Endothelial cell of hepatic sinusoid (primary cell): ENCODE data around the gene PRKAG2.
"Not testable (repeated sequence)": the region's sequence is repeated elsewhere in the genome, so short reads cannot be mapped to it uniquely, and the experiment has no call there.

Experiments
- in situ Hi-C: cut with HindIII; loops from 2 replicates; pipeline ENCODE4 v1.10.0; 2017; ENCODE audit warnings: low sequenced_read_pairs

Gene PRKAG2

DNA sequence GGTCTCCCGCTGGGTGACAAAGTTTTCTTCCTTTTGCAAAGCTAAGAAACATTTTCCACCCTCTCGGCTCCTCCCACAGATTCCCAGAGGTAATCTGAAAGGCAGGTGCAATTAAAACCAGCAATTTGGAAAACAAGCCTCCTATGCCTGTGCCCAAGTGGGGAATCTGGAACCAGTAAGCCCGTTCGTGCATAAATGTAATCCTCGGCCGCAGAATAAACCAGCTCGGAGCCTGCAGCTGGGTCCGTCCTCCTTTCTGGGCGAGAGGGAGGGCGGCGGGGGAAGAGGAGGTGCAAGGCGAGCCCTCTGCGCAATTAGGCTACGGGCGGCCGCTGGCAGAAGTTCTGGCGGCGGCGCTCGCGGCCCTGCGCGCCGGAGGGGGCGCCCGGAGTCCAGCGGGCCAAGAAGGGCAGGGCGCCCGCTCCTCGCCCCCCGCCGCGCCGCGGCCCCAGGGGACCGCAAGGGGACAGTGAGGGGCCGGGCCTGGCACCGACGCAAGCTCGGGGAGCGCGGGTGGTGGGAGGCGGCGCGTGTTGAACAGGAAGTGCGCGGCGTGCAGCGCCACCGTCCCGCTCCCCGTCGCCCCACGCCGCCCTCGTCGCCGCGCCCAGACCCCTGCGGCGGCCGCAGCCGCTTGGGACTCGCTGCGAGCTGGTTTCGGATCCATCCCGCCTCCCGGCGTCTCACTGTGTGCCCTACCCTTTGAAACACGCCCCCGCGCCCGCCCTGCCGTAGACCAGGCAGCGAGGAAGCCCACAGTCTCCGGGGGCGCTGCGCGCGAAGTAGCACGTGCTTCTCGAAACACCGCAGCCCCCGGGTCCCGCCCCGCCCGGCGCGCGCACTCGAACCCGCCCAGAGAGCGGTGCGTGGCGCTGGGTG is at the start of gene PRKAG2:
PRKAG2 (minus strand) TSS at position 217 of the 879 bp plus-strand sequence. CDS start 495 bp downstream, outside the sequence.
- in situ Hi-C loops: no loop called here

- in situ Hi-C loops: no loop called here
Observed at GRCh38 chr7:151926336-151926712, 49.4 kb upstream of the PRKAG2 start.

DNA sequence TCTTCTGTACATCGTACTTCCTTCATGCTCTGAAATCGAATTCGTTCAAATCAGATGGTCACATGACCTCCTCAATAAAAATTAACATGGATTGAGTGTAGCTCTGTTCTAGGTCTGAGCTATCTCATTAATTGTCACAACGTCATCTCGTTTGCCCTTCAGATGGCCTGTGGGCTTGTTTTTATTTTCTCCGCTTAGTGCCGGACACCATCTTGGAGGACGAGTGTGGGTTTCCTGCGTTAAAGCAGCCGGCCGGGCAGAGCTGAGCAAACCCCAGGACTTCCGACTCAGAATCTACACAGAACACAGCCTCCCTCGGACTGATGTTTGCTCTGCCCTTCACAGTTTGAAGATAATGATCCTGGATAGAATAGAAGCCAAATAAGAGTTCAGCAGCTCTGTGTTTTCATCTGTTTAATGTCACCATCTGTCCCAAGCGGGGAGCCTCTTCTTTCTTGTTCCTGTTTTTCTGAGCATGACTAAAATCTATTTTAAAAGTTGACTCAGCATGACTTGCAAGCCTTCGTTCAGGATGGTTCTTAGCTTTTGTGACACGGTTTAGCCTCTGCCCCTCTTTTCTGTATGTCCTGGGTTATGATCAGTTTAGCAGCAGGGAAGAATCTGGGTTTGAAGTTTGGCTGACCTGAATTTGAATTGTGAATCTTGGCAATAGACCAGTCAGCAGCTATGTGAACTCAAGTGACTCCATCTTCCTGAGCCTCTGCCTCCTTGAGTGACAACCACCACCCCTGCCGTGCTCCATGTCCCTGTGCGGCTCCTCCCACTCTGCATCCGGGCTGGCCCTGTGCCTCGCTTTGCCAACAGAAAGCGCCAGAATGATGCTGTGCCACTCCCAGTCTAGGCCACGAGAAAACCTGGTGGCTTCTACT is 48.8 kb upstream of the PRKAG2 start:
- in situ Hi-C loops: no loop called here

- in situ Hi-C loops: no loop called here
Observed at GRCh38 chr7:151924508-151924907, 47.6 kb upstream of the PRKAG2 start.

DNA sequence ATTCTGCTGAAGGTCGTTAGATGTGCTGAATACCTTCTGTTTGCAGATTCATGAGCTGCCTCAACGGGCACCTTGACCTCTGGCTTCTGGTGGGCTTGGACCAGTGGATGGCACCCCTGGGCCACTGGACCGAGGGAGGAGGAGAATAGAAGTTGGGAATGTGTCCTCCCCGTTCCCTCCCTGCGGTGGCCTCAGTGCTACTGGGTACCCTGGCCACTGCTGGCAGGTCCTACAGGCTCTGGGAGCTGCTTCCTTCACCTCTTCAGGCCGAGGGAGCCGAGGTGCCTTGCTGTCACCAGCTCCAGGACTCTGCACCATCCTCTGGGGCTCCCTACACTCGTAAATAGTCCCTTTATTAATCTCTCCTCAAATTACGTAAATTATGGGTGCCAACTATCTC is 47.1 kb upstream of the PRKAG2 start:
- in situ Hi-C loops: no loop called here

GRCh38 chr7:151923097-151923876 is 46.4 kb upstream of the PRKAG2 start:
- in situ Hi-C loops: no loop called here

GRCh38 chr7:151921451-151921850 is 44.5 kb upstream of the PRKAG2 start:
- in situ Hi-C loops: no loop called here

GRCh38 chr7:151920488-151920887 is 43.6 kb upstream of the PRKAG2 start:
- in situ Hi-C loops: no loop called here

GRCh38 chr7:151919595-151919994 is 42.7 kb upstream of the PRKAG2 start:
- in situ Hi-C loops: no loop called here

DNA sequence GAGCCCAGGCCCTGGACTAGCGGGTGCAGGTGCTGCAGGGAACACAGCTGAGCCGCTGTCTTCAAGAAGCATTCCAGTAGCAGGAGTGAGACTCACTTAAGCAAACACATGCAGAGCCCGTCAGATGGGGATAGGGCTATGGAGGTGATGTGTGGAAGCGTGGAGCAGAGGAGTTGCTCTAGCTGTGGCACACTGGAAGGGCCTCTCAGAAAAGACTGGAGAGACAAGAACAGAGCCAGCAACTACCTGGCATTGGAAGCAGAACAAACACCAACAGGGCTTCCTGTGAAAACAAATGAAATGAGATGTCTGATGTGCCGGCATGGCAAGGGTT is 41.6 kb upstream of the PRKAG2 start:
- in situ Hi-C loops: no loop called here

- in situ Hi-C loops: no loop called here
Observed at GRCh38 chr7:151917791-151918509, 41.0 kb upstream of the PRKAG2 start.

DNA sequence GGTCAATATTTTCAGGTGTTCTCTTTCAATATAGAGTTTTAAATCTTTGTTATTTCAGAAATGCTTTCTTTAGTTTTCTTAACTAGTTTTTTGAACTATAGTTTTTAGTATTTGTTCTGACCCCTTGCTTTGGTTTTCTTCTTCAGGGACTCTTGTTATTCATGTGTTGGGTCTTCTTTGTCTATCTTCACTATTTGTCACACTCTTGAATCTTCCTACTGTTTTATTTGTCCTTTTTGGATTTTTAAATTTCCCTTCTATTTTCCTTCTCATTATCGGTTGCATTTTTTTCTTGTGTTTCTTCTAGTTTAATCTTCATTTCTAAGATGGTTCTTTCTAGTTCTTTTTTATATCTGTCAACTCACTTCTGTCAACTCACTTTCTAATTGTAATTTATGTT is 37.1 kb upstream of the PRKAG2 start:
- in situ Hi-C loops: no loop called here

DNA sequence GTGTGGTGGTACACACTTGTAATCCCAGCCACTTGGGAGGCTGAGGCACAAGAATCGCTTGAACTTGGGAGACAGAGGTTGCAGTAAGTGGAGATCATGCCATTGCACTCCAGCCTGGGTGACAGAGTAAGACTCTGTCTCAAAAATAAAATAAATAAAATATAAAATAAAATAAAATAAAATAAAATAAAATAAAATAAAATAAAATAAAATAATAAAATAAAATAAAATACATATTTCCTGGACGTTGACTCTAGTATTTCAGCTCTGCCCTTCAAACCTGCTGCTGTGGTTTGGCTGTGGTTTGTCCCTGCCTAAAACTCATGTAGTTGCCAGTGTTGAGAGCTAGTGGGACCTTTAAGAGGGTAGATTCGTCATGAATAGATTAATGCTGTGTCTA is 33.7 kb upstream of the PRKAG2 start:
- in situ Hi-C loops: not testable (repeated sequence)

- in situ Hi-C loops: not testable (repeated sequence)
Observed at GRCh38 chr7:151907115-151907514, 30.2 kb upstream of the PRKAG2 start.

DNA sequence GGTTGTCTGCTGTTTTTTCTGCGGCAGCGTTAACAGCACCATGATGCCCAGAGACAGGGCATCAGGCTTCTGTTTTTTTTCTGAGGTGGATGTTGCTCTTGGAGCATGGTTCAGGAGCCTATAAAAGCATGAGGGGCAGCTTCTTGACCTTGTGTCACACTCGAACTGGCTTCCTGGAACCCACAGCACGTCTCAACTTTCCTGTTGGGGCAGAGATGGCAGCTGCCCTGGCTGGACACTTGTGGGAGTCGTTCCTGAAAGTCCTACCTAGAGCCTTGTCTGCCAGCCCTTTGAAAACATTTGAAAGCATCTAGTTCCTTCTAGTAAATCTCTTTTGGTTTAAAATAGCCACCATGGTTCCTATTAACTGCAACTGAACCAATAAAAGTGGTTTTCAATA is 28.9 kb upstream of the PRKAG2 start:
- in situ Hi-C loops: no loop called here

GRCh38 chr7:151905353-151905752 is 28.4 kb upstream of the PRKAG2 start:
- in situ Hi-C loops: no loop called here

- in situ Hi-C loops: loop anchor here (5.0 kb wide), 2 partner anchors 62 to 93 kb away; no protein-coding TSS in a partner anchor
Observed at GRCh38 chr7:151904270-151904669, 27.4 kb upstream of the PRKAG2 start.

- in situ Hi-C loops: loop anchor here (5.0 kb wide), 2 partner anchors 61 to 94 kb away; no protein-coding TSS in a partner anchor
Observed at GRCh38 chr7:151903249-151904032, 26.5 kb upstream of the PRKAG2 start.

- in situ Hi-C loops: loop anchor here (5.0 kb wide), 2 partner anchors 60 to 95 kb away; no protein-coding TSS in a partner anchor
Observed at GRCh38 chr7:151902311-151902710, 25.4 kb upstream of the PRKAG2 start.
